Esophagus muscularis mucosa (tissue), 3 donors: ENCODE results near the gene GLG1.

Source experiments
- EP300 ChIP-seq: sonication (generic); formaldehyde crosslinking; IDR thresholded peaks from one replicate; pipeline ENCODE4 v1.6.1; 2017; ENCODE audit warnings: antibody characterized with exemption
- POLR2AphosphoS5 ChIP-seq, 2 donors: sonication (generic); formaldehyde crosslinking; IDR thresholded peaks; one replicate each; pipeline ENCODE4 v1.6.1; 2017; ENCODE audit warnings: antibody characterized with exemption in 2 of 2

- TF ChIP-seq POLR2AphosphoS5 (IDR thresholded peaks at IDR 0.05) = no peak
- TF ChIP-seq EP300 = no peak
Observed at GRCh38 chr16:74522160-74522559, 84.8 kb downstream of the GLG1 start.
